HCT116 (cell line): ENCODE measurements around the gene CFAP97D2. TPM values are rescaled to one million over a fixed set of nuclear protein-coding genes. Genes with fewer than 3 reads are reported as not detected.

Experiments used
- ATAC-seq: fragments of 200-7000 bp; cut with Tn5 transposase; 2 replicates; pipeline ENCODE4 v1.9.1; 2020; ENCODE audit warnings: mild to moderate bottlenecking, moderate library complexity
- BruUV-seq: library from RNA; stranded (reverse); fragments of 400-500 nt; replicated peaks from 2 replicates; lab custom pipeline; 2021; lab: Mats Ljungman, UMichigan
- CTCF ChIA-PET: fragments of 300-600 bp; sonication (Branson Sonifier 250); formaldehyde crosslinking; loops from one replicate; lab custom pipeline; 2021; ENCODE audit warnings: antibody characterized with exemption; lab: Charles Lee
- POLR2A ChIA-PET: fragments of 300-600, 350-600 bp; sonication (Branson Sonifier 250); formaldehyde crosslinking; loops from one replicate; lab custom pipeline; 2021; ENCODE audit warnings: antibody characterized with exemption; lab: Charles Lee
- RAD21 ChIA-PET, 2 experiments: fragments of 300-600 bp; sonication (Branson Sonifier 250); formaldehyde crosslinking; loops; one replicate each; lab custom pipeline; 2023; ENCODE audit warnings: low total read pairs in 2 of 2; ENCODE audit not compliant: uncharacterized antibody in 2 of 2, unreplicated experiment in 2 of 2, low non-redundant PET in 1 of 2; lab: Charles Lee
- DNase-seq: peaks from one replicate; pipeline ENCODE4 v3.0.0-alpha.2; 2010; ENCODE audit warnings: low read depth, low spot score
- H2AFZ ChIP-seq: fragments of 200-600 bp; shearing (Covaris generic), sonication (generic); 2 replicates; pipeline ENCODE4 v1.6.1; 2017; ENCODE audit warnings: low read depth, mixed run types, mixed read lengths, antibody characterized with exemption, low read length; ENCODE audit not compliant: poor library complexity, severe bottlenecking
- H3K27ac ChIP-seq: 2 replicates; pipeline ENCODE4 v1.5.1; 2012; ENCODE audit warnings: low read depth, low read length
- H3K27me3 ChIP-seq: fragments of 200-600 bp; sonication (generic); 2 replicates; pipeline ENCODE4 v1.6.1; 2016; ENCODE audit warnings: mixed run types, low read length, mixed read lengths; ENCODE audit not compliant: insufficient read depth
- H3K36me3 ChIP-seq, 2 experiments: fragments of 200-500 bp in 1 of 2; fragments of 200-600 bp in 1 of 2; sonication (Bioruptor generic) in 1 of 2; sonication (generic) in 1 of 2; 2 replicates each; pipeline versions ENCODE4 v1.5.1 to v1.6.1; 2014 to 2016; ENCODE audit warnings: low read length in 2 of 2, inconsistent platforms in 1 of 2, mixed read lengths in 1 of 2, mixed run types in 1 of 2; ENCODE audit not compliant: insufficient read depth in 2 of 2, control insufficient read depth in 1 of 2
- H3K4me1 ChIP-seq, 2 experiments: fragments of 200-600 bp in 1 of 2; sonication (generic) in 1 of 2; 2 replicates each; pipeline versions ENCODE4 v1.5.1 to v1.6.1; 2012 to 2017; ENCODE audit warnings: low read length in 2 of 2, inconsistent platforms in 1 of 2, mild to moderate bottlenecking in 1 of 2, mixed read lengths in 1 of 2, mixed run types in 1 of 2, moderate library complexity in 1 of 2; ENCODE audit not compliant: insufficient read depth in 2 of 2, control insufficient read depth in 1 of 2
- H3K4me2 ChIP-seq: fragments of 200-600 bp; sonication (generic); 2 replicates; pipeline ENCODE4 v1.6.1; 2017; ENCODE audit warnings: mixed run types, low read length, mixed read lengths
- H3K4me3 ChIP-seq, 2 experiments: fragments of 200-600 bp in 1 of 2; sonication (generic) in 1 of 2; replicated peaks in 1 of 2; 2 replicates each; pipeline ENCODE4 v1.5.1; 2011 to 2016; ENCODE audit warnings: low read length in 2 of 2, control low read depth in 1 of 2, low read depth in 1 of 2, mild to moderate bottlenecking in 1 of 2, mixed read lengths in 1 of 2, mixed run types in 1 of 2
- H3K79me2 ChIP-seq: fragments of 200-600 bp; sonication (generic); 2 replicates; pipeline ENCODE4 v1.6.1; 2017; ENCODE audit warnings: mild to moderate bottlenecking, mixed run types, low read length, moderate library complexity, mixed read lengths; ENCODE audit not compliant: insufficient read depth
- H3K9ac ChIP-seq: fragments of 200-600 bp; sonication (generic); 2 replicates; pipeline ENCODE4 v1.6.1; 2016; ENCODE audit warnings: low read length, mixed read lengths
- H3K9me2 ChIP-seq: fragments of 200-600 bp; sonication (generic), shearing (Covaris generic); 2 replicates; pipeline ENCODE4 v1.6.1; 2017; ENCODE audit warnings: mixed run types, mild to moderate bottlenecking, moderate library complexity; ENCODE audit not compliant: insufficient read depth
- H3K9me3 ChIP-seq, 2 experiments: fragments of 200-500 bp in 1 of 2; fragments of 200-600 bp in 1 of 2; sonication (Bioruptor generic) in 1 of 2; sonication (generic) in 1 of 2; 2 replicates each; pipeline ENCODE4 v1.6.1; 2014 to 2017; ENCODE audit warnings: low read length in 2 of 2, mixed read lengths in 2 of 2, inconsistent platforms in 1 of 2, low read depth in 1 of 2, mild to moderate bottlenecking in 1 of 2, mixed run types in 1 of 2, moderate library complexity in 1 of 2; ENCODE audit not compliant: control insufficient read depth in 1 of 2, insufficient read depth in 1 of 2
- H4K20me1 ChIP-seq: fragments of 200-600 bp; sonication (generic), shearing (Covaris generic); 2 replicates; pipeline ENCODE4 v1.6.1; 2017; ENCODE audit warnings: mixed run types, mild to moderate bottlenecking, moderate library complexity; ENCODE audit not compliant: insufficient read depth
- CBX3 ChIP-seq: IDR thresholded peaks from 2 replicates; pipeline ENCODE4 v1.6.1; 2012; ENCODE audit warnings: low read depth
- CEBPB ChIP-seq: IDR thresholded peaks from 2 replicates; pipeline ENCODE4 v1.6.1; 2012; ENCODE audit warnings: low read depth
- ELF1 ChIP-seq: IDR thresholded peaks from 2 replicates; pipeline ENCODE4 v1.6.1; 2012; ENCODE audit warnings: low read depth, borderline replicate concordance
- EZH2 ChIP-seq: fragments of 200-600 bp; sonication (generic); IDR thresholded peaks from 2 replicates; pipeline ENCODE4 v1.6.1; 2017; ENCODE audit warnings: antibody characterized with exemption, mixed run types
- EZH2phosphoT487 ChIP-seq: fragments of 200-600 bp; IDR thresholded peaks from 2 replicates; pipeline ENCODE4 v1.6.1; 2018; ENCODE audit warnings: antibody characterized with exemption, borderline replicate concordance
- FOSL1 ChIP-seq: IDR thresholded peaks from 2 replicates; pipeline ENCODE4 v1.6.1; 2012; ENCODE audit warnings: low read depth
- JUND ChIP-seq: IDR thresholded peaks from 2 replicates; pipeline ENCODE4 v1.6.1; 2012
- POLR2A ChIP-seq: IDR thresholded peaks from 2 replicates; pipeline ENCODE4 v1.7.0; 2011; ENCODE audit warnings: borderline replicate concordance; ENCODE audit not compliant: insufficient read depth, insufficient read length; ENCODE audit errors: extremely low read depth
- POLR2AphosphoS5 ChIP-seq: IDR thresholded peaks from 2 replicates; pipeline ENCODE4 v1.6.1; 2011; ENCODE audit warnings: mild to moderate bottlenecking, low read depth, low read length, moderate library complexity
- SIN3A ChIP-seq: IDR thresholded peaks from 2 replicates; pipeline ENCODE4 v1.6.1; 2012; ENCODE audit warnings: low read depth
- SP1 ChIP-seq: IDR thresholded peaks from 2 replicates; pipeline ENCODE4 v1.6.1; 2012; ENCODE audit warnings: low read depth
- SRF ChIP-seq: IDR thresholded peaks from 2 replicates; pipeline ENCODE4 v1.6.1; 2012; ENCODE audit warnings: low read depth
- TCF7L2 ChIP-seq: IDR thresholded peaks from 2 replicates; pipeline ENCODE4 v1.7.0; 2011; ENCODE audit warnings: borderline replicate concordance, inconsistent platforms; ENCODE audit not compliant: insufficient read depth, insufficient read length; ENCODE audit errors: extremely low read depth
- YY1 ChIP-seq: IDR thresholded peaks from 2 replicates; pipeline ENCODE4 v1.6.1; 2011; ENCODE audit warnings: low read length, low read depth, moderate library complexity, mild to moderate bottlenecking; ENCODE audit not compliant: insufficient replicate concordance; ENCODE audit errors: extremely low read depth
- ZFX ChIP-seq: fragments of 450-650 bp; IDR thresholded peaks from 2 replicates; pipeline ENCODE4 v1.6.1; 2017
- ZNF274 ChIP-seq: fragments of 200-500 bp; sonication (Bioruptor generic); IDR thresholded peaks from 2 replicates; pipeline ENCODE4 v1.6.1; 2014; ENCODE audit warnings: mild to moderate bottlenecking, low read depth, low read length, inconsistent platforms
- intact Hi-C: fragments of 100-400 bp; cut with micrococcal nuclease; formaldehyde crosslinking; loops from 2 replicates; pipeline ENCODE4 v1.10.0; 2022
- total RNA-seq: library from RNA; stranded (reverse); gene quantifications from one replicate; pipeline ENCODE4 v1.2.1, GENCODE V29; 2021; ENCODE audit not compliant: unreplicated experiment
- TF ChIP-seq, protein P1 (sequence below): IDR thresholded peaks from 2 replicates; pipeline ENCODE4 v1.6.1; 2012
- TF ChIP-seq, protein P2 (sequence below), 3 experiments: fragments of 200-600 bp in 1 of 3; sonication (generic) in 1 of 3; IDR thresholded peaks in 2 of 3; conservative IDR thresholded peaks in 1 of 3; 2 replicates each; pipeline ENCODE4 v1.5.1; 2012 to 2017; ENCODE audit warnings: low read depth in 2 of 3, low read length in 2 of 3, antibody characterized with exemption in 1 of 3, borderline replicate concordance in 1 of 3, control low read depth in 1 of 3, mild to moderate bottlenecking in 1 of 3, mixed read lengths in 1 of 3, mixed run types in 1 of 3, moderate library complexity in 1 of 3; ENCODE audit not compliant: insufficient read depth in 1 of 3
- TF ChIP-seq, protein P3 (sequence below): IDR thresholded peaks from 2 replicates; pipeline ENCODE4 v1.6.1; 2012
- TF ChIP-seq, protein P4 (sequence below): IDR thresholded peaks from 2 replicates; pipeline ENCODE4 v1.6.1; 2012; ENCODE audit warnings: low read depth

The CFAP97D2 gene
- total RNA-seq, 1 experiment from 2014 or later: not detected

DNA sequence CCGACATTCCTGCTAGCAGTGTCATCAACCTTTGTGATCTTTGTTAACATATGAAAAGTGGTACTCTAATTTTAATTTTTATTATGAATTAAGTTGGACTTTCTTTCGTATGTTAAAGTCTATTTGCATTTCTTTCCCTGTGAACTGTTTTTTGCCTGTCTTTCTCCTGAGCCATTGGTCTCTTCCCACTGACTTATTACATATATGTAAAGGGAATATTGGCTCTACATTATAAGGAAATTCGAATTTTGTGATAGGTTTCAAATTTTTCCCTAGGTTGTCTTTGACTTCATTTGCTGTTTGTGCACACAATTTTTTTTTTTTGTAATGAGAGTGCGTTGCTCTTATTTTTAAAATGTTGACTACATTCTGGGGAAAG lies 55.2 kb downstream of the CFAP97D2 start (continued):
- TF ChIP-seq, protein P1, sequence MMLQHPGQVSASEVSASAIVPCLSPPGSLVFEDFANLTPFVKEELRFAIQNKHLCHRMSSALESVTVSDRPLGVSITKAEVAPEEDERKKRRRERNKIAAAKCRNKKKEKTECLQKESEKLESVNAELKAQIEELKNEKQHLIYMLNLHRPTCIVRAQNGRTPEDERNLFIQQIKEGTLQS: no peak
- TF ChIP-seq POLR2AphosphoS5 (no peak), SRF (no peak), ZNF274 (no peak), SIN3A (no peak), CEBPB (no peak), ZFX (no peak)

DNA sequence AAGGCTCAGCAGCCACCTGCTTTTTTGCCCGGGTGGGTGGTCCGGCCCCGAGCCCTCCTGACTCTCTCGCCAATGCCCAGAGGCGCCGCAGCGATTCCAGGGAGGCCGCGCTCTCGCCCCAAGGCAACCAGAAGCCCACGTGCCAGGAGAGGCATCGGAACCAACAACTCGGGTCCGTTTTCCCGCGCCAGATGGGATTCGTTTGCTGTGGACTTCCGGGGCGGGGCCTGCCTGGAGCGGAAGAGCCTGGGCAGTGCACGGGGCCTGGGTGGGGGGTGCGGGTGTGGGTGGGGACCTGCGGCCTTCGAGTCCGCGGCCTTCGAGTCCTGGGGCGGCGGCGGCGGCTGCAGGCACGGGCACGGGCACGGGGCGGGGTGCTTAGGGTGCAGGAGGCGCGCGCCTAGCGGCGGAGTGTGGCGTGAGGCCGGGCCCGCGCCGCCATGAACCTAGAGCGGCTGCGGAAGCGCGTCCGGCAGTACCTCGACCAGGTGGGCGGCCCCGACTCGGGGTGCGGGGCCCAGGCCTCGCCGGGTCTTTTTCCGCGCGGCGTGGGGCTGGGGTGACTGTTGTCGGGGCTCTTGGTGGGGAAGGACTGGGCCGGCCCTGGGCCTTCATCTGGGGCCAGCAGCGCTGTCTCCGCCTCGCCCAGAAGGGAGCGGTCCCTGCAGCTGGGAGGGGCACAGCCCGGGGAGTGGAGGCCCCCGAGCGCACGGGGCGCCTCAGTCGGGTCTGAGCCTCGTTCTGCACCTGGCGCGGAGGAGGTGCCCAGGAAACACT lies 55.8 kb downstream of the CFAP97D2 start, which contains the start of gene CDC16:
CDC16 (plus strand) TSS at position 253 of the 777 bp plus-strand sequence; CDS start at position 441, 188 bp downstream.
- ChIA-PET CTCF (no interaction called here), RAD21 (no interaction called here), POLR2A (no interaction called here)
- peaks cover 18 to 20% of the 10 kb centered on the region in 2 experiments for H3K36me3 ChIP-seq
- H3K4me2 ChIP-seq: peak within 1 kb of the TSS; percentile 77
- H2AFZ ChIP-seq: peak within 1 kb of the TSS; percentile 91
- no peaks in the 10 kb centered on the region for H4K20me1 ChIP-seq
- H3K9me3 ChIP-seq: no peaks in the 10 kb centered on the region; a peak in 1 of 4 replicates
- H3K27me3 ChIP-seq: no peaks in the 10 kb centered on the region
- no TSS peak for BruUV-seq
- peak; percentile 95 for ATAC-seq
- intact Hi-C loops: no loop called here
- no peaks in the 10 kb centered on the region for H3K9me2 ChIP-seq
- peak within 1 kb of the TSS; percentile 69 to 93 for H3K4me3 ChIP-seq
- peak within 1 kb of the TSS; percentile 93 for H3K27ac ChIP-seq
- H3K9ac ChIP-seq: peak within 1 kb of the TSS; percentile 74
- DNase-seq: peak; percentile 90
- H3K4me1 ChIP-seq: peaks cover 2 to 11% of the 10 kb centered on the region in 2 experiments; a peak in 2 of 4 replicates
- peaks cover 28% of the 10 kb centered on the region for H3K79me2 ChIP-seq
- peak; percentile 28 for TF ChIP-seq TCF7L2
- TF ChIP-seq, protein P2, sequence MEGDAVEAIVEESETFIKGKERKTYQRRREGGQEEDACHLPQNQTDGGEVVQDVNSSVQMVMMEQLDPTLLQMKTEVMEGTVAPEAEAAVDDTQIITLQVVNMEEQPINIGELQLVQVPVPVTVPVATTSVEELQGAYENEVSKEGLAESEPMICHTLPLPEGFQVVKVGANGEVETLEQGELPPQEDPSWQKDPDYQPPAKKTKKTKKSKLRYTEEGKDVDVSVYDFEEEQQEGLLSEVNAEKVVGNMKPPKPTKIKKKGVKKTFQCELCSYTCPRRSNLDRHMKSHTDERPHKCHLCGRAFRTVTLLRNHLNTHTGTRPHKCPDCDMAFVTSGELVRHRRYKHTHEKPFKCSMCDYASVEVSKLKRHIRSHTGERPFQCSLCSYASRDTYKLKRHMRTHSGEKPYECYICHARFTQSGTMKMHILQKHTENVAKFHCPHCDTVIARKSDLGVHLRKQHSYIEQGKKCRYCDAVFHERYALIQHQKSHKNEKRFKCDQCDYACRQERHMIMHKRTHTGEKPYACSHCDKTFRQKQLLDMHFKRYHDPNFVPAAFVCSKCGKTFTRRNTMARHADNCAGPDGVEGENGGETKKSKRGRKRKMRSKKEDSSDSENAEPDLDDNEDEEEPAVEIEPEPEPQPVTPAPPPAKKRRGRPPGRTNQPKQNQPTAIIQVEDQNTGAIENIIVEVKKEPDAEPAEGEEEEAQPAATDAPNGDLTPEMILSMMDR (IDR thresholded peaks at IDR 0.05 in 2 of 3, conservative IDR thresholded peaks at IDR 0.05 in 1 of 3; ENCODE audit: borderline replicate concordance in 1 of 3, insufficient read depth in 1 of 3, low read depth in 2 of 3, low read length in 2 of 3): peak in 1 of 3 experiments; percentile 7; a peak in 1 of 6 replicates
- peak; percentile 18 for TF ChIP-seq POLR2A
- TF ChIP-seq, protein P3, sequence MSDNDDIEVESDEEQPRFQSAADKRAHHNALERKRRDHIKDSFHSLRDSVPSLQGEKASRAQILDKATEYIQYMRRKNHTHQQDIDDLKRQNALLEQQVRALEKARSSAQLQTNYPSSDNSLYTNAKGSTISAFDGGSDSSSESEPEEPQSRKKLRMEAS: no peak
- TF ChIP-seq, protein P4, sequence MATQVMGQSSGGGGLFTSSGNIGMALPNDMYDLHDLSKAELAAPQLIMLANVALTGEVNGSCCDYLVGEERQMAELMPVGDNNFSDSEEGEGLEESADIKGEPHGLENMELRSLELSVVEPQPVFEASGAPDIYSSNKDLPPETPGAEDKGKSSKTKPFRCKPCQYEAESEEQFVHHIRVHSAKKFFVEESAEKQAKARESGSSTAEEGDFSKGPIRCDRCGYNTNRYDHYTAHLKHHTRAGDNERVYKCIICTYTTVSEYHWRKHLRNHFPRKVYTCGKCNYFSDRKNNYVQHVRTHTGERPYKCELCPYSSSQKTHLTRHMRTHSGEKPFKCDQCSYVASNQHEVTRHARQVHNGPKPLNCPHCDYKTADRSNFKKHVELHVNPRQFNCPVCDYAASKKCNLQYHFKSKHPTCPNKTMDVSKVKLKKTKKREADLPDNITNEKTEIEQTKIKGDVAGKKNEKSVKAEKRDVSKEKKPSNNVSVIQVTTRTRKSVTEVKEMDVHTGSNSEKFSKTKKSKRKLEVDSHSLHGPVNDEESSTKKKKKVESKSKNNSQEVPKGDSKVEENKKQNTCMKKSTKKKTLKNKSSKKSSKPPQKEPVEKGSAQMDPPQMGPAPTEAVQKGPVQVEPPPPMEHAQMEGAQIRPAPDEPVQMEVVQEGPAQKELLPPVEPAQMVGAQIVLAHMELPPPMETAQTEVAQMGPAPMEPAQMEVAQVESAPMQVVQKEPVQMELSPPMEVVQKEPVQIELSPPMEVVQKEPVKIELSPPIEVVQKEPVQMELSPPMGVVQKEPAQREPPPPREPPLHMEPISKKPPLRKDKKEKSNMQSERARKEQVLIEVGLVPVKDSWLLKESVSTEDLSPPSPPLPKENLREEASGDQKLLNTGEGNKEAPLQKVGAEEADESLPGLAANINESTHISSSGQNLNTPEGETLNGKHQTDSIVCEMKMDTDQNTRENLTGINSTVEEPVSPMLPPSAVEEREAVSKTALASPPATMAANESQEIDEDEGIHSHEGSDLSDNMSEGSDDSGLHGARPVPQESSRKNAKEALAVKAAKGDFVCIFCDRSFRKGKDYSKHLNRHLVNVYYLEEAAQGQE: no peak
- TF ChIP-seq CBX3: no peak
- no peak for TF ChIP-seq JUND
- no peak for TF ChIP-seq SIN3A
- peak; percentile 75 for TF ChIP-seq YY1
- no peak for TF ChIP-seq EZH2
- no peak for TF ChIP-seq SP1
- peak; percentile 99 for TF ChIP-seq ZFX
- TF ChIP-seq SRF: no peak
- TF ChIP-seq ZNF274: no peak
- TF ChIP-seq ELF1: no peak
- no peak for TF ChIP-seq EZH2phosphoT487
- no peak for TF ChIP-seq FOSL1
- TF ChIP-seq CEBPB: no peak
